Measurements from ENCODE around the gene PDRG1.
"Not testable (repeated sequence)": the region's sequence is repeated elsewhere in the genome, so short reads cannot be mapped to it uniquely, and the experiment has no call there.

PDRG1 gene

GRCh38 chr20:31926493-31926892 lies 25.4 kb downstream of the PDRG1 start:
- TF ChIP-seq POLR2A (IDR thresholded peaks at IDR 0.05; ENCODE audit: low read length) (no peak), GATA1 (IDR thresholded peaks at IDR 0.05; ENCODE audit: low read depth, low read length) (no peak)
- DNase-seq = no peak

- TF ChIP-seq GATA1 (IDR thresholded peaks at IDR 0.05; ENCODE audit: low read depth, low read length) (no peak), POLR2A (IDR thresholded peaks at IDR 0.05; ENCODE audit: low read length) (no peak)
- no peak for DNase-seq
Measured at GRCh38 chr20:31925631-31926030, 26.2 kb downstream of the PDRG1 start.

GRCh38 chr20:31924561-31924960 lies 27.3 kb downstream of the PDRG1 start:
- DNase-seq = no peak
- TF ChIP-seq GATA1 (IDR thresholded peaks at IDR 0.05; ENCODE audit: low read depth, low read length) (no peak), POLR2A (IDR thresholded peaks at IDR 0.05; ENCODE audit: low read length) (no peak)

- DNase-seq = no peak
- no peak for TF ChIP-seq POLR2A (IDR thresholded peaks at IDR 0.05; ENCODE audit: low read length)
- TF ChIP-seq GATA1 (IDR thresholded peaks at IDR 0.05; ENCODE audit: low read depth, low read length) = no peak
Measured at GRCh38 chr20:31923388-31924331, 28.2 kb downstream of the PDRG1 start.

- no peak for TF ChIP-seq GATA1 (IDR thresholded peaks at IDR 0.05; ENCODE audit: low read depth, low read length)
- no peak for TF ChIP-seq POLR2A (IDR thresholded peaks at IDR 0.05; ENCODE audit: low read length)
Measured at GRCh38 chr20:31922588-31922987, 29.3 kb downstream of the PDRG1 start.

GRCh38 chr20:31922181-31922580 lies 29.7 kb downstream of the PDRG1 start:
- DNase-seq = no peak
- TF ChIP-seq POLR2A (IDR thresholded peaks at IDR 0.05; ENCODE audit: low read length) (no peak), GATA1 (IDR thresholded peaks at IDR 0.05; ENCODE audit: low read depth, low read length) (no peak)

More at GRCh38 chr20:31922588-31922987, 29.3 kb downstream of the PDRG1 start:
- DNase-seq = no peak

- DNase-seq = not testable (repeated sequence)
Measured at GRCh38 chr20:31921480-31921879, 30.4 kb downstream of the PDRG1 start.

GRCh38 chr20:31920275-31920855 lies 31.5 kb downstream of the PDRG1 start:
- DNase-seq = no peak
- no peak for TF ChIP-seq POLR2A (IDR thresholded peaks at IDR 0.05; ENCODE audit: low read length)
- TF ChIP-seq GATA1 (IDR thresholded peaks at IDR 0.05; ENCODE audit: low read depth, low read length) = no peak

GRCh38 chr20:31919410-31920155 lies 32.3 kb downstream of the PDRG1 start:
- DNase-seq = no peak

GRCh38 chr20:31918466-31919105 lies 33.3 kb downstream of the PDRG1 start:
- TF ChIP-seq GATA1 (IDR thresholded peaks at IDR 0.05; ENCODE audit: low read depth, low read length) = no peak
- TF ChIP-seq POLR2A (IDR thresholded peaks at IDR 0.05; ENCODE audit: low read length) = no peak
- no peak for DNase-seq

More at GRCh38 chr20:31919410-31920155, 32.3 kb downstream of the PDRG1 start:
- no peak for TF ChIP-seq POLR2A (IDR thresholded peaks at IDR 0.05; ENCODE audit: low read length)

GRCh38 chr20:31917962-31918412 lies 33.9 kb downstream of the PDRG1 start:
- peak; percentile 59 to 84 for DNase-seq

- TF ChIP-seq POLR2A (IDR thresholded peaks at IDR 0.05; ENCODE audit: low read length) (no peak), GATA1 (IDR thresholded peaks at IDR 0.05; ENCODE audit: low read depth, low read length) (no peak)
- DNase-seq = no peak
Measured at GRCh38 chr20:31916708-31917107, 35.1 kb downstream of the PDRG1 start.

- no peak for DNase-seq
- TF ChIP-seq POLR2A (IDR thresholded peaks at IDR 0.05; ENCODE audit: low read length) (no peak), GATA1 (IDR thresholded peaks at IDR 0.05; ENCODE audit: low read depth, low read length) (no peak)
Measured at GRCh38 chr20:31915491-31916280, 36.2 kb downstream of the PDRG1 start.
